GM12875 (cell line): ENCODE measurements around the gene SLC7A11.

Experiments
- H3K4me3 ChIP-seq: one replicate; pipeline ENCODE4 v1.5.1; 2011; ENCODE audit warnings: low read depth, low read length, control low read depth
- TF ChIP-seq, protein P1 (sequence below): IDR thresholded peaks from 2 replicates; pipeline ENCODE4 v1.5.1; 2011; ENCODE audit warnings: low read depth, mild to moderate bottlenecking, control low read depth, inconsistent platforms, low read length, moderate library complexity, borderline replicate concordance; ENCODE audit not compliant: insufficient read depth

SLC7A11 gene

DNA sequence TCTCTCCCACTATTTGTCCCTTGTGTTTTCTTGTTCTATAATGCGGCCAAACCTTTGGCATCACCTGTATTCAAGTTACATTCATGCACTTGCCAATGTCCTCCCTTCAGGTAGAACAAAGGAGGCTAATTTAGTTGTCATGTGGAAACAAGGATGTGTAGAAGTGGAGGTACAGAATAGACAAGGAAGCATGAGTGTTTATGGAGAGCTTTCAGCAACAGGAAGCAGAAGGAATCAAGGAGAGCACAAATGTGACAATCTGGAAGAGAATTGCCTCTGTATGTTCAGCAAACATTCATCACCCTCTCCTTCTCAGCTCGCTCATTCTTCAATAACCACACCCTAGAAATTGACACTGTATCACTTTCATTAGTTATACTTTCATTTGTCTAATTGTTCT, 103.4 kb downstream of the SLC7A11 start:
- TF ChIP-seq, protein P1, sequence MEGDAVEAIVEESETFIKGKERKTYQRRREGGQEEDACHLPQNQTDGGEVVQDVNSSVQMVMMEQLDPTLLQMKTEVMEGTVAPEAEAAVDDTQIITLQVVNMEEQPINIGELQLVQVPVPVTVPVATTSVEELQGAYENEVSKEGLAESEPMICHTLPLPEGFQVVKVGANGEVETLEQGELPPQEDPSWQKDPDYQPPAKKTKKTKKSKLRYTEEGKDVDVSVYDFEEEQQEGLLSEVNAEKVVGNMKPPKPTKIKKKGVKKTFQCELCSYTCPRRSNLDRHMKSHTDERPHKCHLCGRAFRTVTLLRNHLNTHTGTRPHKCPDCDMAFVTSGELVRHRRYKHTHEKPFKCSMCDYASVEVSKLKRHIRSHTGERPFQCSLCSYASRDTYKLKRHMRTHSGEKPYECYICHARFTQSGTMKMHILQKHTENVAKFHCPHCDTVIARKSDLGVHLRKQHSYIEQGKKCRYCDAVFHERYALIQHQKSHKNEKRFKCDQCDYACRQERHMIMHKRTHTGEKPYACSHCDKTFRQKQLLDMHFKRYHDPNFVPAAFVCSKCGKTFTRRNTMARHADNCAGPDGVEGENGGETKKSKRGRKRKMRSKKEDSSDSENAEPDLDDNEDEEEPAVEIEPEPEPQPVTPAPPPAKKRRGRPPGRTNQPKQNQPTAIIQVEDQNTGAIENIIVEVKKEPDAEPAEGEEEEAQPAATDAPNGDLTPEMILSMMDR: no peak
- H3K4me3 ChIP-seq: no peak overlapping the region

DNA sequence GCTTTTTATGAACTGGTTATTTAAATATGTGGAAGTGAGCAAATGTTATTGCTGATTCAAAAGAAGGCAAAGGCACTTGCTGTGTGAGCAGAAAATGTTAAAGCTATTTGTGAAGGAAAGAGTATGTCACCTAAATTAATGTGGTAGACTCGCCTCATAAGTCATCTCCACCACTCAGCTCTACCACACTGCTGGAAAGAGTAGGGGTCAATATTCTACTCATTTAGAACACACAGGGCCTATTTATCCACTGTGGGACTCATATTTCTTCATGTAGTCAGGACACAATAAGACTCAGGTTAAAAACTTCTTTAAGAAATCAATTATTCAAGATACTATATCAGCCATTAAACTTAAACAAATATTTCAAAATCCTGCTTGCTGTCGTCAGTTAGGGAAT, 106.5 kb downstream of the SLC7A11 start:
- TF ChIP-seq, protein P1: no peak
- H3K4me3 ChIP-seq: no peak overlapping the region

DNA sequence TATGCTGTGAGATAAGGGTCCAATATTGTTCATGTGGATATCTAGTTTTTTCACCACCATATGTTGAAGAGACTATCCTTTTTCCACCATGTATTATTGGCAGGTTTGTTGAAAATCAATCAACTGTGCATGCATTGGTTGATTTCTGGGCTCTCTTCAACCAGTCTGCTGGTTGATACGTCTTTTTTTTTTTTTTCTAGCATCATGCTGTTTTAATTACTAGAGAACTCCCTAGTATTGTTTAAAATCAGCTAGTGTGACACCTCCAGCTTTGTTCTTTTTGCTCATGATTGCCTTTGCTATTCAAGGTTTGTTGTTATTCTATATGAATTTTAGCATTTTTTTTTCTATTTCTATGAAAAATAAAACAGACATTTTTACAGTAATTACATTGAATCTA, 123.9 kb downstream of the SLC7A11 start:
- TF ChIP-seq, protein P1: no peak
- H3K4me3 ChIP-seq: no peak overlapping the region

DNA sequence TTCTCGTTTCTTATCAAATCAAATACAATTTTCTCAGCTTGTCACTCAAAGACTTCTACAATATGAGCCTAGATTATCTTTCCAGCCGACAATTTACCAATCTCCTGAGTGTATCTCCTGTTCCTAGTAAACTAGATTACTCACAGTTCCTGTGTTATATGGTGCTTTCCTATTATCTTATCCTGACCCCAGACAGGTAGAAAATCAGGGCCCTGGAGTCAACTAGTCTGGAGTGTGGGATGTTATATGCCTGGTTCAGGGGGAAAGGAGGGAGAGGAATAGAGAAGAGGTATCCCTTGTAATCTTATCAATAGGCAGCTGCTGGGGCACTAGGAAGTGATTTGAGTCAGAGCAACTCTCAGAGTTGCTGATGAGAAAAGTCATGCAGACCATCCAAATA, 127.1 kb downstream of the SLC7A11 start:
- no peak overlapping the region for H3K4me3 ChIP-seq
- TF ChIP-seq, protein P1: no peak

DNA sequence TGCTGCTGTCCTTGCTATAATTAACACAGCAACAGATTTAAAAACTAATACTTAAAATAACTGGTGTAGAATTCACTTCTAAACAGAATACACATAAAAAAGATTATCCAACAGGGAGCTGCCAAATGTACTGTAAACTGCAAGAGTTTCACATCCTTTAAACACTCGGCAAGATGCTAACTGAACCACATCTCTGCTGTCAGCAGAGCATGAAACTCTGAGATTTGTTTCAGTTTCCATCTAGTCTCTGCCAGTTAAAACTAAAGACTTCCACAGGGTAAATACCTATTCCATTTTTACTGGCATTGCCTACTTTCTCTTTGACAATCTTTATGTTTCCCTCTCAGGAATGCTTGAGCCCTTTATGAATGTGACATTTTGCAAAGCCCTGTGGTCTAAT, 127.7 kb downstream of the SLC7A11 start:
- TF ChIP-seq, protein P1: no peak
- peak overlapping the region; percentile 16 for H3K4me3 ChIP-seq
